Amygdala (tissue), 56 donors: Measurements from ENCODE around the gene ARSB.
"Not testable (repeated sequence)": the region's sequence is repeated elsewhere in the genome, so short reads cannot be mapped to it uniquely, and the experiment has no call there.

Source experiments
- DNase-seq, 56 donors: peaks; one replicate each; lab custom pipeline; 2025; lab: John Stamatoyannopoulos, UW

The ARSB gene

GRCh38 chr5:78855026-78855425 is 130.1 kb downstream of the ARSB start:
- DNase-seq, result no peak

GRCh38 chr5:78851891-78852290 is 133.2 kb downstream of the ARSB start:
- DNase-seq, result not testable (repeated sequence)

- no peak for DNase-seq
Measured at GRCh38 chr5:78845470-78845869, 139.6 kb downstream of the ARSB start.

GRCh38 chr5:78843436-78843835 is 141.7 kb downstream of the ARSB start:
- no peak for DNase-seq

- DNase-seq, result no peak
Measured at GRCh38 chr5:78841767-78842166, 143.3 kb downstream of the ARSB start.

GRCh38 chr5:78838753-78839152 is 146.4 kb downstream of the ARSB start:
- DNase-seq, result no peak

GRCh38 chr5:78837836-78838235 is 147.3 kb downstream of the ARSB start:
- DNase-seq, result no peak

GRCh38 chr5:78835176-78835575 is 149.9 kb downstream of the ARSB start:
- DNase-seq, result no peak

- DNase-seq, result no peak
Measured at GRCh38 chr5:78833284-78833683, 151.8 kb downstream of the ARSB start.

GRCh38 chr5:78830528-78831046 is 154.5 kb downstream of the ARSB start:
- no peak for DNase-seq

- DNase-seq, result peak in 16 of 56 donors; percentile 1 to 60 (median 16)
Measured at GRCh38 chr5:78829811-78830527, 155.1 kb downstream of the ARSB start.

- DNase-seq, result no peak
Measured at GRCh38 chr5:78827725-78828124, 157.4 kb downstream of the ARSB start.

- DNase-seq, result no peak
Measured at GRCh38 chr5:78824831-78825281, 160.3 kb downstream of the ARSB start.

GRCh38 chr5:78823196-78823595 is 161.9 kb downstream of the ARSB start:
- DNase-seq, result no peak

GRCh38 chr5:78821536-78822021 is 163.5 kb downstream of the ARSB start:
- no peak for DNase-seq

GRCh38 chr5:78819707-78820106 is 165.4 kb downstream of the ARSB start:
- DNase-seq, result no peak

- peak in 2 of 56 donors; percentile 7 to 8 for DNase-seq
Measured at GRCh38 chr5:78819166-78819565, 165.9 kb downstream of the ARSB start.

- no peak for DNase-seq
Measured at GRCh38 chr5:78816143-78816765, 168.9 kb downstream of the ARSB start.

GRCh38 chr5:78813906-78814530 is 171.1 kb downstream of the ARSB start:
- no peak for DNase-seq

- no peak for DNase-seq
Measured at GRCh38 chr5:78813286-78813685, 171.8 kb downstream of the ARSB start.

- no peak for DNase-seq
Measured at GRCh38 chr5:78811866-78812265, 173.2 kb downstream of the ARSB start.
